HEK293 (cell line): ENCODE results near the gene SHE.

Experiments
- CTCF ChIA-PET: fragments of 350-600 bp; formaldehyde crosslinking; extraction: SDS; loops from one replicate; lab custom pipeline; 2021; ENCODE audit warnings: antibody characterized with exemption; lab: Yijun Ruan, JAX
- POLR2A ChIA-PET: fragments of 300-600 bp; formaldehyde crosslinking; extraction: SDS; loops from one replicate; lab custom pipeline; 2020; ENCODE audit warnings: antibody characterized with exemption, inconsistent platforms; lab: Yijun Ruan, JAX
- H3K27ac ChIP-seq: fragments of 200-500 bp; sonication (Bioruptor generic); 2 replicates; pipeline ENCODE4 v1.5.1; 2014; ENCODE audit warnings: low read depth, low read length, control low read depth, inconsistent platforms; ENCODE audit errors: extremely low read depth
- H3K36me3 ChIP-seq, 2 experiments: fragments of 200-500 bp in 1 of 2; sonication (Bioruptor generic) in 1 of 2; 1 replicate in 1 of 2; 2 replicates in 1 of 2; pipeline ENCODE4 v1.5.1; 2014 to 2017; ENCODE audit warnings: inconsistent platforms in 2 of 2, low read length in 2 of 2; ENCODE audit not compliant: control insufficient read depth in 2 of 2, insufficient read depth in 1 of 2
- H3K4me1 ChIP-seq: fragments of 200-500 bp; sonication (Bioruptor generic); 2 replicates; pipeline ENCODE4 v1.5.1; 2014; ENCODE audit warnings: mild to moderate bottlenecking, low read length, inconsistent platforms; ENCODE audit not compliant: control insufficient read depth, insufficient read depth
- H3K4me3 ChIP-seq: 2 replicates; pipeline ENCODE4 v1.5.1; 2011; ENCODE audit warnings: low read depth, mild to moderate bottlenecking, control low read depth, low read length, moderate library complexity
- H3K9me3 ChIP-seq: fragments of 200-500 bp; sonication (Bioruptor generic); 2 replicates; pipeline ENCODE4 v1.5.1; 2014; ENCODE audit warnings: low read depth, low read length, inconsistent platforms; ENCODE audit not compliant: control insufficient read depth, insufficient read depth
- KLF1 ChIP-seq: fragments of 450-650 bp; formaldehyde crosslinking; IDR thresholded peaks from 2 replicates; pipeline ENCODE4 v1.5.1; 2016; ENCODE audit warnings: missing biosample characterization, missing genetic modification characterization
- SP2 ChIP-seq: fragments of 450-650 bp; formaldehyde crosslinking; IDR thresholded peaks from 2 replicates; pipeline ENCODE4 v1.5.1; 2016; ENCODE audit warnings: missing biosample characterization, missing genetic modification characterization
- YY1 ChIP-seq: fragments of 450-650 bp; formaldehyde crosslinking; IDR thresholded peaks from 2 replicates; pipeline ENCODE4 v1.5.1; 2018; ENCODE audit warnings: missing biosample characterization, missing genetic modification characterization
- ZFP41 ChIP-seq: fragments of 450-650 bp; formaldehyde crosslinking; IDR thresholded peaks from 2 replicates; pipeline ENCODE4 v1.5.1; 2016; ENCODE audit warnings: missing biosample characterization, missing genetic modification characterization, borderline replicate concordance
- ZNF140 ChIP-seq: fragments of 450-650 bp; formaldehyde crosslinking; IDR thresholded peaks from 2 replicates; pipeline ENCODE4 v1.5.1; 2016; ENCODE audit warnings: missing biosample characterization, missing genetic modification characterization
- ZNF146 ChIP-seq: fragments of 450-650 bp; formaldehyde crosslinking; IDR thresholded peaks from 2 replicates; pipeline ENCODE4 v1.5.1; 2016; ENCODE audit warnings: missing biosample characterization, missing genetic modification characterization
- ZNF184 ChIP-seq: fragments of 450-650 bp; IDR thresholded peaks from 2 replicates; pipeline ENCODE4 v1.5.1; 2018; ENCODE audit warnings: missing biosample characterization, mild to moderate bottlenecking, missing genetic modification characterization
- ZNF311 ChIP-seq: fragments of 450-650 bp; formaldehyde crosslinking; IDR thresholded peaks from 2 replicates; pipeline ENCODE4 v1.5.1; 2017; ENCODE audit warnings: missing biosample characterization, missing genetic modification characterization, borderline replicate concordance
- ZNF350 ChIP-seq: fragments of 450-650 bp; formaldehyde crosslinking; IDR thresholded peaks from 2 replicates; pipeline ENCODE4 v1.5.0; 2017; ENCODE audit warnings: missing biosample characterization, mild to moderate bottlenecking, missing genetic modification characterization
- ZNF423 ChIP-seq: fragments of 450-650 bp; formaldehyde crosslinking; IDR thresholded peaks from 2 replicates; pipeline ENCODE4 v1.5.1; 2016; ENCODE audit warnings: missing biosample characterization, missing genetic modification characterization
- ZNF548 ChIP-seq: fragments of 450-650 bp; formaldehyde crosslinking; IDR thresholded peaks from 2 replicates; pipeline ENCODE4 v1.5.1; 2016; ENCODE audit warnings: missing biosample characterization, missing genetic modification characterization
- ZNF571 ChIP-seq: fragments of 450-650 bp; formaldehyde crosslinking; IDR thresholded peaks from 2 replicates; pipeline ENCODE4 v1.5.0; 2017; ENCODE audit warnings: missing biosample characterization, missing genetic modification characterization
- ZNF654 ChIP-seq: fragments of 450-650 bp; formaldehyde crosslinking; IDR thresholded peaks from 2 replicates; pipeline ENCODE4 v1.5.1; 2016; ENCODE audit warnings: low read depth, missing biosample characterization, missing genetic modification characterization
- ZNF843 ChIP-seq: fragments of 450-650 bp; formaldehyde crosslinking; IDR thresholded peaks from 2 replicates; pipeline ENCODE4 v1.5.1; 2016; ENCODE audit warnings: missing biosample characterization, missing genetic modification characterization
- TF ChIP-seq, protein P1 (sequence below): fragments of 450-650 bp; formaldehyde crosslinking; optimal IDR thresholded peaks from 2 replicates; pipeline ENCODE3; 2016; ENCODE audit warnings: missing biosample characterization, mild to moderate bottlenecking, missing genetic modification characterization
- TF ChIP-seq, protein P2 (sequence below): fragments of 450-650 bp; formaldehyde crosslinking; IDR thresholded peaks from 2 replicates; pipeline ENCODE4 v1.5.1; 2016; ENCODE audit warnings: missing biosample characterization, missing genetic modification characterization
- TF ChIP-seq, protein P3 (sequence below): fragments of 450-650 bp; formaldehyde crosslinking; IDR thresholded peaks from 2 replicates; pipeline ENCODE4 v1.5.1; 2016; ENCODE audit warnings: missing biosample characterization, missing genetic modification characterization
- TF ChIP-seq, protein P4 (sequence below): fragments of 450-650 bp; formaldehyde crosslinking; IDR thresholded peaks from 2 replicates; pipeline ENCODE4 v1.5.1; 2016; ENCODE audit warnings: missing biosample characterization, missing genetic modification characterization, borderline replicate concordance

Gene SHE

DNA sequence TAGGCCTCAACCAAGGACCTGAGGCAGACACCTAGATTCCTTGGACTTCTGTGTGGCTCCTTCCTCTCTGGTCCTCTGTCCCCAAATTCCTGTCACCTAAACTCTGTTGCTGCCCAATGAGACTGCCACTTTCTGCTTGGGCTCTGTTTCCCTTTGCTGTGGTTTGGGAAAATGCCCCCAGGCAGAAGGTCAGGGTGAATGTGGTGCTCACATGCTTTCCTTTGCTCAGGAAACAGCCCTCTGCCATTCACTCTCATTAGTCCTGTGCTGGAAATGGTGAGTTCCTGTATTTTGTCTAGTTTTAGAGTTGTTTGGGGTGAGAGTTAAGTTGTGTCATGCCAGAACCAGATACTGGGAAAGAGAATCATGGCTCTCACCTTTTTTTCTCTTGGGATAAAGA lies 22.7 kb upstream of the SHE start:
- CTCF ChIA-PET = no interaction called here
- POLR2A ChIA-PET = no interaction called here
- Histone ChIP-seq H3K4me3 (no peak overlapping the region), H3K27ac (no peak overlapping the region), H3K36me3 (no peaks in the 10 kb centered on the region), H3K4me1 (no peaks in the 10 kb centered on the region), H3K9me3 (no peaks in the 10 kb centered on the region)
- TF ChIP-seq ZNF146 (tag by site-specific recombination) (no peak), ZNF423 (no peak), ZNF571 (tag by site-specific recombination) (no peak), KLF1 (no peak), ZNF184 (tag by site-specific recombination) (no peak), ZNF140 (no peak)
- TF ChIP-seq, protein P1, sequence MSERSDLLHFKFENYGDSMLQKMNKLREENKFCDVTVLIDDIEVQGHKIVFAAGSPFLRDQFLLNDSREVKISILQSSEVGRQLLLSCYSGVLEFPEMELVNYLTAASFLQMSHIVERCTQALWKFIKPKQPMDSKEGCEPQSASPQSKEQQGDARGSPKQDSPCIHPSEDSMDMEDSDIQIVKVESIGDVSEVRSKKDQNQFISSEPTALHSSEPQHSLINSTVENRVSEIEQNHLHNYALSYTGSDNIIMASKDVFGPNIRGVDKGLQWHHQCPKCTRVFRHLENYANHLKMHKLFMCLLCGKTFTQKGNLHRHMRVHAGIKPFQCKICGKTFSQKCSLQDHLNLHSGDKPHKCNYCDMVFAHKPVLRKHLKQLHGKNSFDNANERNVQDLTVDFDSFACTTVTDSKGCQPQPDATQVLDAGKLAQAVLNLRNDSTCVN (tag by site-specific recombination) = no peak

DNA sequence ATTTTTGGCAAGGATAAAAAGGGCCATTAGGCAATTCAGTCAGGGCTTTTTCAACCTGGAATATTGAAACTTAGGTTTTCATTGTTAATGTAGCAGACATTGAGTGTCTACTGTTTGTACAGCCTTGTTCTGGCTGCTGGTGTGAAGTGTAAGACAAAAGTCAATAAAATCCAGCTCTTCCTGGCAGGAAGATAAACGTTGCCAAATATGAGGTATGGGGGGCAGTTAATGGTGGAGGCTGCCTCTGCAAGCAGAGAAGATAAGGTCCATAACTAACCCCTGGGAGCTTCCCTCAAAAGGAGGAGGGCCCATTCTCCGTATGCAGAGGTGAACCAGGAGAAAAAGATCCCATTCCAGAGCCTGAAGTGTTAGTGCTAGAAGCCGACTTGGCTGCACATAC lies 19.5 kb upstream of the SHE start:
- H3K4me1 ChIP-seq = no peaks in the 10 kb centered on the region
- no peak overlapping the region for H3K27ac ChIP-seq
- H3K36me3 ChIP-seq = no peaks in the 10 kb centered on the region
- H3K4me3 ChIP-seq = no peak overlapping the region
- no peaks in the 10 kb centered on the region for H3K9me3 ChIP-seq
- ChIA-PET POLR2A (no interaction called here), CTCF (interaction anchor here (1.3 to 2.9 kb wide), 2 partner anchors 25 to 41 kb away, joined by 3 to 15 read pairs; no protein-coding TSS in a partner anchor)
- TF ChIP-seq, protein P2, sequence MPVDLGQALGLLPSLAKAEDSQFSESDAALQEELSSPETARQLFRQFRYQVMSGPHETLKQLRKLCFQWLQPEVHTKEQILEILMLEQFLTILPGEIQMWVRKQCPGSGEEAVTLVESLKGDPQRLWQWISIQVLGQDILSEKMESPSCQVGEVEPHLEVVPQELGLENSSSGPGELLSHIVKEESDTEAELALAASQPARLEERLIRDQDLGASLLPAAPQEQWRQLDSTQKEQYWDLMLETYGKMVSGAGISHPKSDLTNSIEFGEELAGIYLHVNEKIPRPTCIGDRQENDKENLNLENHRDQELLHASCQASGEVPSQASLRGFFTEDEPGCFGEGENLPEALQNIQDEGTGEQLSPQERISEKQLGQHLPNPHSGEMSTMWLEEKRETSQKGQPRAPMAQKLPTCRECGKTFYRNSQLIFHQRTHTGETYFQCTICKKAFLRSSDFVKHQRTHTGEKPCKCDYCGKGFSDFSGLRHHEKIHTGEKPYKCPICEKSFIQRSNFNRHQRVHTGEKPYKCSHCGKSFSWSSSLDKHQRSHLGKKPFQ (tag by site-specific recombination) = peak; percentile 89
- no peak for TF ChIP-seq ZFP41 (tag by site-specific recombination)

DNA sequence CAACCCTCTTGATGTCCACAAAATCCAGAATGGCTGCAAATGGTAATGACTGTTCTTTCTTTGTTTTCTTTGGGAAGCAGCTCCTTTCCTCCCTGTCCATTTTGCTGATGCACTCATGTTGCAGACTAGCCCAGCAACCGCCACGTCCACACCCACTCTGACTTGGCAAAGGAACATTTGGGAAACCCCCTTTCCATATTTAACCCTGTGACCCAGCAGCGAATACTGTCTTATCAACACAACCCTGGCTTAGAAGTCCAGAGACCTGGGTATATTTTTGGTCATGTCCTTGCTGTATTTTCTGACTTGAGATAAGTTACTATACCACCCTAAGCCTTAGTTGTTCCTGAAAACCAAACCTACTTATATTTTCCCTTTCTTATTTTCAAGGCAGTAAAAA lies 18.1 kb upstream of the SHE start:
- POLR2A ChIA-PET = no interaction called here
- CTCF ChIA-PET = interaction anchor here (0.9 to 2.9 kb wide), 2 partner anchors 14 to 26 kb away, joined by 3 to 15 read pairs; no protein-coding TSS in a partner anchor
- Histone ChIP-seq H3K9me3 (no peaks in the 10 kb centered on the region), H3K4me1 (no peaks in the 10 kb centered on the region), H3K36me3 (no peaks in the 10 kb centered on the region), H3K4me3 (no peak overlapping the region), H3K27ac (no peak overlapping the region)
- TF ChIP-seq ZNF654 (tag by site-specific recombination) (no peak), ZNF311 (no peak), ZNF548 (no peak), ZNF843 (tag by site-specific recombination) (no peak), YY1 (tag by site-specific recombination) (no peak), ZNF350 (tag by site-specific recombination) (no peak), SP2 (tag by site-specific recombination) (no peak)
- TF ChIP-seq, protein P3, sequence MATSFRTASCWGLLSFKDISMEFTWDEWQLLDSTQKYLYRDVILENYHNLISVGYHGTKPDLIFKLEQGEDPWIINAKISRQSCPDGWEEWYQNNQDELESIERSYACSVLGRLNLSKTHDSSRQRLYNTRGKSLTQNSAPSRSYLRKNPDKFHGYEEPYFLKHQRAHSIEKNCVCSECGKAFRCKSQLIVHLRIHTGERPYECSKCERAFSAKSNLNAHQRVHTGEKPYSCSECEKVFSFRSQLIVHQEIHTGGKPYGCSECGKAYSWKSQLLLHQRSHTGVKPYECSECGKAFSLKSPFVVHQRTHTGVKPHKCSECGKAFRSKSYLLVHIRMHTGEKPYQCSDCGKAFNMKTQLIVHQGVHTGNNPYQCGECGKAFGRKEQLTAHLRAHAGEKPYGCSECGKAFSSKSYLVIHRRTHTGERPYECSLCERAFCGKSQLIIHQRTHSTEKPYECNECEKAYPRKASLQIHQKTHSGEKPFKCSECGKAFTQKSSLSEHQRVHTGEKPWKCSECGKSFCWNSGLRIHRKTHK (tag by site-specific recombination) = no peak
- TF ChIP-seq, protein P4, sequence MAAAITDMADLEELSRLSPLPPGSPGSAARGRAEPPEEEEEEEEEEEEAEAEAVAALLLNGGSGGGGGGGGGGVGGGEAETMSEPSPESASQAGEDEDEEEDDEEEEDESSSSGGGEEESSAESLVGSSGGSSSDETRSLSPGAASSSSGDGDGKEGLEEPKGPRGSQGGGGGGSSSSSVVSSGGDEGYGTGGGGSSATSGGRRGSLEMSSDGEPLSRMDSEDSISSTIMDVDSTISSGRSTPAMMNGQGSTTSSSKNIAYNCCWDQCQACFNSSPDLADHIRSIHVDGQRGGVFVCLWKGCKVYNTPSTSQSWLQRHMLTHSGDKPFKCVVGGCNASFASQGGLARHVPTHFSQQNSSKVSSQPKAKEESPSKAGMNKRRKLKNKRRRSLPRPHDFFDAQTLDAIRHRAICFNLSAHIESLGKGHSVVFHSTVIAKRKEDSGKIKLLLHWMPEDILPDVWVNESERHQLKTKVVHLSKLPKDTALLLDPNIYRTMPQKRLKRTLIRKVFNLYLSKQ (tag by site-specific recombination) = no peak
